Coronary artery (tissue), 2 donors: ENCODE results near the gene DOCK4.

Experiments
- DNase-seq: peaks from one replicate; pipeline ENCODE4 v3.0.0-alpha.2; 2017; ENCODE audit warnings: low spot score
- H3K27ac ChIP-seq, 2 donors: fragments of 200-600 bp; sonication (generic); one replicate each; pipeline ENCODE4 v1.5.1; 2016 to 2019
- H3K4me3 ChIP-seq: fragments of 200-600 bp; sonication (generic); 2 replicates; pipeline ENCODE4 v1.5.1; 2016; ENCODE audit warnings: mild to moderate bottlenecking, moderate library complexity
- TF ChIP-seq, protein P1 (sequence below): fragments of 200-600 bp; sonication (generic); IDR thresholded peaks from one replicate; pipeline ENCODE4 v1.5.1; 2019; ENCODE audit warnings: antibody characterized with exemption

The DOCK4 gene

DNA sequence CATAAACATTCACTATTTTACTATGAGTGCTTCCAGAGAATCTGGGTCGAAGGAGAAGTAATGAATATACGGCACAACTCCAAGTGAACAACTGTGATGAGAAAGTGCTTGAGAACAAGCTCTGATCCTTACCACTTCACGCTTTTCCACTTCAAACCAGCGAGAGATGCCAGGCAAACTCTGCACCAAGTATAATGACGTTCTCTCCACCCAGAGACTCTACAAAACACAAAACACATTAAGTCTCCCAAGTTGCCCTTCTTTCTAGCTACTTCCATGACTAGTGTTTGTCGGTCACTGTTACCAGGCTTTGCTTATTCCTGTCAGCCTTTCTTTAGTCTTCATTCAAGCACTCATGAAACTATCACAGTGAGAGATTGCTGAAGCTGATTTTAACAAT lies 450.8 kb downstream of the DOCK4 start:
- DNase-seq, result no peak
- Histone ChIP-seq H3K4me3 (no peak overlapping the region), H3K27ac (no peak overlapping the region)
- TF ChIP-seq, protein P1, sequence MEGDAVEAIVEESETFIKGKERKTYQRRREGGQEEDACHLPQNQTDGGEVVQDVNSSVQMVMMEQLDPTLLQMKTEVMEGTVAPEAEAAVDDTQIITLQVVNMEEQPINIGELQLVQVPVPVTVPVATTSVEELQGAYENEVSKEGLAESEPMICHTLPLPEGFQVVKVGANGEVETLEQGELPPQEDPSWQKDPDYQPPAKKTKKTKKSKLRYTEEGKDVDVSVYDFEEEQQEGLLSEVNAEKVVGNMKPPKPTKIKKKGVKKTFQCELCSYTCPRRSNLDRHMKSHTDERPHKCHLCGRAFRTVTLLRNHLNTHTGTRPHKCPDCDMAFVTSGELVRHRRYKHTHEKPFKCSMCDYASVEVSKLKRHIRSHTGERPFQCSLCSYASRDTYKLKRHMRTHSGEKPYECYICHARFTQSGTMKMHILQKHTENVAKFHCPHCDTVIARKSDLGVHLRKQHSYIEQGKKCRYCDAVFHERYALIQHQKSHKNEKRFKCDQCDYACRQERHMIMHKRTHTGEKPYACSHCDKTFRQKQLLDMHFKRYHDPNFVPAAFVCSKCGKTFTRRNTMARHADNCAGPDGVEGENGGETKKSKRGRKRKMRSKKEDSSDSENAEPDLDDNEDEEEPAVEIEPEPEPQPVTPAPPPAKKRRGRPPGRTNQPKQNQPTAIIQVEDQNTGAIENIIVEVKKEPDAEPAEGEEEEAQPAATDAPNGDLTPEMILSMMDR, result no peak

DNA sequence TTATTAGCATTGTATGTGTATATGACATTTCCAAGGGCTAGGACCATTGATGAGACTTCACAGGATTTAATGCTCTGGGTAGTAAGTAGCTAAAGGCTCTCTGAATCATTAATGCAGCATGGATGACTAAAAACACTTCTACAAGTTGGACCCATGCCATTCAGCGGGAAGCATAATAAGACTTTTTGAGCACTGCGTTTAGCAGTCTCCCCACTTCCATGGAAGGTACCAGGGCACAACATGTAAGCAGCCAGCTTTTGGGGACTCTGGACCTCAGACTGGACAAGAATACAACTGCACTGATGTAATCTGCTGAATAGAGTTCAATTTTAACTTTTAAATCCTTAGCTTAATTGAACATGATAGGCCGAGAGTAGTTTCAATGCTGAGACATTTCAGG lies 452.2 kb downstream of the DOCK4 start:
- H3K4me3 ChIP-seq, result no peak overlapping the region
- TF ChIP-seq, protein P1, result no peak
- no peak for DNase-seq
- H3K27ac ChIP-seq, result no peak overlapping the region

DNA sequence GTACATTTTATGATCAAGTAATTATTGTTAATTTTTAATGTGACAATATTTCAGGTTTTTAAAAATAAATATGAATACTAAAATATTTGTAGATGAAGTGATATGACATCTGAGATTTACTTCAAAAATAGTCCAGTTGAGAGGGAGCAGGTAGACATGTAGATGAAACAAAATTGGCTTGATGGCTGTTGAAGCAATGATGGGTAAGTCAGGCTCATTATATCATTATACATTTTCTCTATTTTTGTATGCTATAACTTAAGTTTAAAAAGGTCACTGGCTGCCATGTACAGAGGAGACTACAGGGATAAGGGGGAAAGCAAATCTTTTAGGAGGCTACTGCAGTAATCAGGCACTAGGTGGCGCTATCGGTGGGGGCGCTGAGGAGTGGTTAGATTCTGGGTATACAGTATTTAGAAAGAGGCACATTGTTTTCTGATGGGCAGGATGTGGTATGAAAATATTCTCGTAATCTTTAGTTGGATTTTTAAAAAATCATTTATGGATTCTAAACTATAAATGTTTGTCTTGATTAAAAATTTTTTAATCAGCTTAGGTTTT lies 454.1 kb downstream of the DOCK4 start:
- no peak for DNase-seq
- Histone ChIP-seq H3K4me3 (no peak overlapping the region), H3K27ac (no peak overlapping the region)
- TF ChIP-seq, protein P1, result no peak

DNA sequence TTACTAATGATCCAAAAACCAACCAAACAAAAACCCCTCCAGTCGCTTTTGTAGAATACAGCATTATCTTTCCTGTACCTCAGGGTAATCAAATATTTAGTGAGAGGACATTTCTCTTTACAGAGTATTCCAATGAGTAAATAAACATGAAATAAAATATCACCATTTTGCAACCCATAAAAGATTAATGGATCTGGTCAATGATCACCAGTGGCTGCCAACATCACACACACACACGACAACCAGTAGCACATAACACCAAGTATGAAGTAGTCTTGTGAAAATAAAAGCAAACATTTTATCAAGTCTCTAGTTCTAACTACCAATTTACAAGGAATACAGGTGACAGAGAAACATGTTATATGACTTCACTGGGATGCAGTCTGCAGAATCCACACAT lies 455.3 kb downstream of the DOCK4 start:
- TF ChIP-seq, protein P1, result no peak
- DNase-seq, result no peak
- Histone ChIP-seq H3K4me3 (no peak overlapping the region), H3K27ac (no peak overlapping the region)

DNA sequence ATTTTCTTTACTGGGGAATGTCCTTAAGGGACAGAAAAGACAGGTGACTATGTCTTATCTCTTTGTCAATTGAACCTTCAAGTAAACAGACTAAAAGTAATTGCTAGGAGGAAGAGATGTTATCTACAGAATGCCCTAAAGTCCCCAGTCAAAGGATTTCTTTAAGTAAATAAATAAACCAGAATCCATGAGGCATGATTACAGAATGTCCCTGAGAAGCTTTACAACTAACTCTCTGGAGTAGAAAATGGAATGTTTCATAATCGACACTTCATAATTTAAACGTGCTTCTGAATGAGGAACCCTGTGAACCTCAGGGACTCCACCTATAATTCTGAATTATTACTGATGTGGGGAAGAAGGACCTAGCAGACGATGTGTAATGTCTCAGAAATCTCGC lies 456.0 kb downstream of the DOCK4 start:
- H3K4me3 ChIP-seq, result no peak overlapping the region
- TF ChIP-seq, protein P1, result no peak
- no peak for DNase-seq
- H3K27ac ChIP-seq, result no peak overlapping the region

DNA sequence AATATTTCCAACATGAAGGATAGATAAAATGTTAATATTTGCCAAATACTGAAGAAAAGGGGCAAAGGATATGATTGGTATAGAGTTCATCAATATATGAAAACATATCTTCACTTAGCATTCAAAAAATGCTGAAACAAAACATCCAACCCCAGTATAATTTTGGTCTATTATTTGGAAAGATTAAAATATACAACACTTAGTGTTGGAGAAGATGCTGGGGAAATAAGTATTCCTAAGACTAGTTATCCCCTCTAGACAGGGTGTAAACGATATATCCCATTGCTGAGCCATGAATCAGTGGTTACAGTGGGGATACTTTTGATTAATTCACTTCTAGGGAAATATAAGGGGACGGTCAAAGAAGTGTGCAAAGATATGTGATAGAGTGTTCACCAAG lies 456.6 kb downstream of the DOCK4 start:
- Histone ChIP-seq H3K4me3 (no peak overlapping the region), H3K27ac (no peak overlapping the region)
- DNase-seq, result no peak
- TF ChIP-seq, protein P1, result no peak

DNA sequence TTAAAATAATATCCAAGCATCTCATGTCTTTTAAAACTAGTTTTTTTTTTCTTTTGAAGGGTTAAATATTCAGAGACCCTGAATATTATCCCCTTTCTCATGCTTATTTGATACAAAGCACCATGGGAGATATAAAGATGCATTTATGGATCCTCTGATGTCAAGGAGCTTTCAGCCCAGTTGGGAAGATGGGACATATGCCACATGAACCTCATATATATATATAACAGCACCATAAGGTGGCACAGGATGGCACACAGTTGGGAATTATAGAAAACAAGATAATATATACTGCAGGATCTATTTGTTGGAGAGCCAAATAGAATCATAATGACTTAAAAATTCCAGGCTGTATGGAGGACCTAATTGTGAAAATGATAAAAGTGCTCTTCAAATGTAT lies 458.5 kb downstream of the DOCK4 start:
- no peak for DNase-seq
- TF ChIP-seq, protein P1, result no peak
- Histone ChIP-seq H3K27ac (no peak overlapping the region), H3K4me3 (no peak overlapping the region)
